Fibroblast of mammary gland (primary cell): ENCODE results near the gene ARFGAP1.
"Not testable (repeated sequence)": the region's sequence is repeated elsewhere in the genome, so short reads cannot be mapped to it uniquely, and the experiment has no call there.

Experiments
- DNase-seq: peaks from one replicate; pipeline ENCODE4 v3.0.0-alpha.2; 2010; ENCODE audit warnings: low read depth
- H3K4me3 ChIP-seq: 2 replicates; pipeline ENCODE4 v1.5.1; 2011; ENCODE audit warnings: low read depth, mild to moderate bottlenecking, low read length, moderate library complexity; ENCODE audit not compliant: control insufficient read depth
- TF ChIP-seq, protein P1 (sequence below): conservative IDR thresholded peaks from 2 replicates; pipeline ENCODE4 v1.5.1; 2011; ENCODE audit warnings: low read depth, low read length, inconsistent platforms; ENCODE audit not compliant: control insufficient read depth, insufficient read depth

ARFGAP1 gene

DNA sequence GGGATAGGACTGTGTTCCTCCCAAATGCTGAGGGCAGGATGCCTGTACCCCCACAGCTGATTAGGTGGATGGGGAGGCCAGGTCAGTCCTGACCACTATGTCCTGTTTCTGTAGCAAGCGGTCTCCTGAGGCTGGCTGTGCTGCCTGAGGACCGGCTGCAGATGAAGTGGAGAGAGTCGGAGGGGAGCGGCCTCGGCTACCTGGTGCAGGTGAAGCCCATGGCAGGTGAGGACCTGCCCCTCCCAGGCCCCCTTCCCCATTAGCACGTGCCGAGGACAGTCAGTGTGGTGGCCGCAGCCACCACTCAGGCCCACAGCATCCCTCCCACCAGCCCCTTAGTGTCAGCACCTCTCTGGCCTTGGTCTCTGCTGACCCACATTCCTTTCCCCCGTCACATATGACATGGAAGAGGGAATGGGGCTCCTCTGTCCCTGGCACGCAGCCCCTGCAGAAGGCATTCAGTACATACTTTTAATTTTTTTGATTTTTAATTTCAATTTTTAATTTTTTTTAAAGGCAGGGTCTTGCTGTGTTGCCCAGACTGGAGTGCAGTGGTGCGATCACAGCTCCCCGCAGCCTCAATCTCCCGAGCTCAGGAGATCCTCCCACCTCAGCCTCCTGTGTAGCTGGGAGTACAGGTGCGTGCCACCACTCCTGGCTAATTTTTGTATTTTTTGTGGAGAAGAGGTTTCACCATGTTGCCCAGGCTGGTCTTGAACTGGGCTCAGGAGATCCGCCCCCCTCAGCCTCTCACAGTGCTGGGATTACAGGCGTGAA, 25.4 kb downstream of the ARFGAP1 start:
- DNase-seq: no peak
- H3K4me3 ChIP-seq: no peak overlapping the region
- TF ChIP-seq, protein P1, sequence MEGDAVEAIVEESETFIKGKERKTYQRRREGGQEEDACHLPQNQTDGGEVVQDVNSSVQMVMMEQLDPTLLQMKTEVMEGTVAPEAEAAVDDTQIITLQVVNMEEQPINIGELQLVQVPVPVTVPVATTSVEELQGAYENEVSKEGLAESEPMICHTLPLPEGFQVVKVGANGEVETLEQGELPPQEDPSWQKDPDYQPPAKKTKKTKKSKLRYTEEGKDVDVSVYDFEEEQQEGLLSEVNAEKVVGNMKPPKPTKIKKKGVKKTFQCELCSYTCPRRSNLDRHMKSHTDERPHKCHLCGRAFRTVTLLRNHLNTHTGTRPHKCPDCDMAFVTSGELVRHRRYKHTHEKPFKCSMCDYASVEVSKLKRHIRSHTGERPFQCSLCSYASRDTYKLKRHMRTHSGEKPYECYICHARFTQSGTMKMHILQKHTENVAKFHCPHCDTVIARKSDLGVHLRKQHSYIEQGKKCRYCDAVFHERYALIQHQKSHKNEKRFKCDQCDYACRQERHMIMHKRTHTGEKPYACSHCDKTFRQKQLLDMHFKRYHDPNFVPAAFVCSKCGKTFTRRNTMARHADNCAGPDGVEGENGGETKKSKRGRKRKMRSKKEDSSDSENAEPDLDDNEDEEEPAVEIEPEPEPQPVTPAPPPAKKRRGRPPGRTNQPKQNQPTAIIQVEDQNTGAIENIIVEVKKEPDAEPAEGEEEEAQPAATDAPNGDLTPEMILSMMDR: no peak

DNA sequence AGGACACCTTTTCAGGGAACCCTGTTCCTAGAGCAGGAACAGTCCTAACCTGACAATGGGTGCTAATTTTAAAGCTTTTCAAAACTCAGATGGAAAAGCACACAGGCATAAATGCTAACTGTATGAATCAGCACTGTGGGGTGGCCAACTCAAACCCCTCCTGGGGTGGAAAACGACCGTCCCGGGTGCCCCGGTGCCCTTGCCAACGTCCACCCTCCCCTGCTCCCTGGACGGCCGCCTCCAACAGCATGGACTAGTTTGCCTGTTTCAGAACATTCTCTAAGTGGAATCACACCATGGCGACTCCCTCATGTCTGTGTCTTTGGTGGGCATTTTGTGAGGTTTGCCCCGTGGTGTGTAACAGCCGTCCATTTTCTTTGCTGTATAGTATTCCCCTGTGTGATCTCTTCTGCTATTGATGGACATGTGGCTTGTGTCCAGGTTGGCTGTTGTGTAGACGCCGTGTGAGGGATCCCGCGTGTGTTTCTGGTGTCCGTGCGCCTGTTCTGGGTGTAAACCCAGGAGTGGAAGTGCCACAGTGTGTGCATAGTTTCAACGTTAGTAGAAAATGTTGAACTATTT, 26.2 kb downstream of the ARFGAP1 start:
- H3K4me3 ChIP-seq: no peak overlapping the region
- TF ChIP-seq, protein P1: no peak
- no peak for DNase-seq

DNA sequence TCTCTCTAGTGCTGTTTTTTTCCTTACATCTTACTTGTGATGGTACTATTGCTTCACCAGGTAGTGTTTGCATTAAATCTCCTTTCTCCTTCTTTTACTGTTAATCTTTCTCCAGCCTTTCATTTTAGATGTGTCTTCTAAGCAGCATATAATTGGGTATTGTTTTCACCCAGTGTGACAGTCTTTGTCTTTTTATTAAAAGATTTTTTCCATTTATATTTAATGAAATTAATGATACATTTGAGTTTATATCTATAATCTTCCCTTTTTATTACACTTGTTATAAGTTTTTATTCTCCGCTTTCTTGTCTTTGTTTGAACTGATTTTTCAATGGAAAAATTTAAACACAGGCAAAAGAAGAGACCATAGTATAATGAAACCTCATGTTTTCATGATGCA, 29.1 kb downstream of the ARFGAP1 start:
- DNase-seq: no peak
- H3K4me3 ChIP-seq: no peak overlapping the region
- TF ChIP-seq, protein P1: no peak

DNA sequence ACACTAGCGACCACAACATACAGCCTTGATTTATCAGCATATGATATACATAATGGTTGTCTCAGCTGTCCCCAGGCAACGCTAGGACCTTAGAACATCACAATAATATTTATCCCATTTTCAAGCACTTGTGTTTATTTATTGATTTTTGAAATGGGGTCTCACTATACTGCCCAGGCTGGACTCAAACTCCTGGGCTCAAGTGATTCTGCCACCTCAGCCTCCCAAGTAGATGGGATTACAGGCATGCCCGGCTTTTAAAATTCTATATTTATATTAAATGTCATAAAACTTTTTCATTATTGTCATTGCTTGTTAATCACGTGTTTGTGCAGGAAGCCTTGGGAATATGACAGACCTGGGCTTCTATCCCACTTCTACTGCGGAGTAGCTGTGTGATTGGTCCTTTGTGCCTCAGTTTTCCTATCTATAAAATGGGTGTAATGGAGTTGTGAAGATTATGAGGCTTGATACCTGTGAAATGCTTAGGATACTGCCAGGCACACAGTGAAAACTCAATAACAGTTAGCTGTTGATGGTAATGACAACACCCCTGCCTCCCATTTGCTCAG, 30.6 kb downstream of the ARFGAP1 start:
- no peak overlapping the region for H3K4me3 ChIP-seq
- TF ChIP-seq, protein P1: no peak
- no peak for DNase-seq

DNA sequence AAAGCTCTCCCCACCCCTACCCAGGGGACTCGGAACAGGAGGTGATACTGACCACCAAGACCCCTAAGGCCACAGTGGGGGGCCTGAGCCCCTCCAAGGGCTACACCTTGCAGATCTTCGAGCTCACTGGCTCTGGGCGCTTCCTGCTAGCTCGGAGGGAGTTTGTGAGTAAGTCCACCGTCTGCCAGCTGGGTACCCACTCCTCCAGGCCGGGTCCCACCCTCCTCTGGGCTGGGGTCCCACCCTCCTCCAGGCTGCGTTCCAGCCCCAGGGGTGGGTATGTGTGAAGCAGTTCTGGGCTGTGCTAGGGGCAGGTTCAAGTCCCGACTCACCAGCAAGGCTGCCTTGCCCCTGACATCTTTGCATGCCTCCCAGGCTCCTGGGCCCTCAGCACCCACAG, 32.8 kb downstream of the ARFGAP1 start:
- no peak overlapping the region for H3K4me3 ChIP-seq
- no peak for DNase-seq
- TF ChIP-seq, protein P1: no peak

DNA sequence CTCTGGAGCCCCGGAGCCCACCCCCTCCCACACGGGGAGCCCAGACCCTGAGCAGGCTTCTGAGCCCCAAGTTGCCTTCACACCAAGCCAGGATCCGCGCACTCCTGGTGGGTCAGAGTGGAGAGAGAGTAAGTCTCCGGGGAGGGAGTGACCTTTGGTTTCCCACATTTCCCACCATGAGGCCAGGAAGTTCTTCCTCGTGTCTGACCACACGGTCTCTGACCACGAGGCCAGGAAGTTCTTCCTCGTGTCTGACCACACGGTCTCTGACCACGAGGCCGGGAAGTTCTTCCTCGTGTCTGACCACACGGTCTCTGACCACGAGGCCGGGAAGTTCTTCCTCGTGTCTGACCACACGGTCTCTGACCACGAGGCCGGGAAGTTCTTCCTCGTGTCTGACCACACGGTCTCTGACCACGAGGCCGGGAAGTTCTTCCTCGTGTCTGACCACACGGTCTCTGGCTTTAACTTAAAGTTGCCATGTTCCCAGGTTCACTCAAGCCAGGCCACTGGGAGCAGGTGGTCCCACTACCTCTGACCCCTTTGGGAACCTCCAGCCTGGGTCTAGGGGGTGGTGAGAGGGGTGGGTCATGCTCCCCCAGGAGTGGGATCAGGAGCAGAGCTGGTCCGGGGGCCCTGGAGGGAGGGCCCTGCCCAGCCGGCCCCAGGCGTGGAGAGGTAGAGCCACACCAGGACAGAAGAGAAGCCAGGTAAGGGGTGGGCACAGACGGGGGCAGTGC, 33.5 kb downstream of the ARFGAP1 start:
- not testable (repeated sequence) for DNase-seq, H3K4me3 ChIP-seq
